Hindlimb muscle (tissue), 1 donor: ENCODE data around the gene WFDC5. TPM values are rescaled to one million over a fixed set of nuclear protein-coding genes. Genes with fewer than 3 reads are reported as not detected.
"Not testable (repeated sequence)": the region's sequence is repeated elsewhere in the genome, so short reads cannot be mapped to it uniquely, and the experiment has no call there.

ENCODE experiments used
- DNase-seq: peaks from one replicate; pipeline ENCODE4 v3.0.0-alpha.2; 2013
- polyA plus RNA-seq: library from polyadenylated mRNA; unstranded; fragments of 120-200 nt; gene quantifications from one replicate; pipeline ENCODE4 v1.2.1, GENCODE V29; 2013; ENCODE audit not compliant: insufficient read length

Gene WFDC5, protein sequence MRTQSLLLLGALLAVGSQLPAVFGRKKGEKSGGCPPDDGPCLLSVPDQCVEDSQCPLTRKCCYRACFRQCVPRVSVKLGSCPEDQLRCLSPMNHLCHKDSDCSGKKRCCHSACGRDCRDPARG
- polyA plus RNA-seq, result not detected

DNA sequence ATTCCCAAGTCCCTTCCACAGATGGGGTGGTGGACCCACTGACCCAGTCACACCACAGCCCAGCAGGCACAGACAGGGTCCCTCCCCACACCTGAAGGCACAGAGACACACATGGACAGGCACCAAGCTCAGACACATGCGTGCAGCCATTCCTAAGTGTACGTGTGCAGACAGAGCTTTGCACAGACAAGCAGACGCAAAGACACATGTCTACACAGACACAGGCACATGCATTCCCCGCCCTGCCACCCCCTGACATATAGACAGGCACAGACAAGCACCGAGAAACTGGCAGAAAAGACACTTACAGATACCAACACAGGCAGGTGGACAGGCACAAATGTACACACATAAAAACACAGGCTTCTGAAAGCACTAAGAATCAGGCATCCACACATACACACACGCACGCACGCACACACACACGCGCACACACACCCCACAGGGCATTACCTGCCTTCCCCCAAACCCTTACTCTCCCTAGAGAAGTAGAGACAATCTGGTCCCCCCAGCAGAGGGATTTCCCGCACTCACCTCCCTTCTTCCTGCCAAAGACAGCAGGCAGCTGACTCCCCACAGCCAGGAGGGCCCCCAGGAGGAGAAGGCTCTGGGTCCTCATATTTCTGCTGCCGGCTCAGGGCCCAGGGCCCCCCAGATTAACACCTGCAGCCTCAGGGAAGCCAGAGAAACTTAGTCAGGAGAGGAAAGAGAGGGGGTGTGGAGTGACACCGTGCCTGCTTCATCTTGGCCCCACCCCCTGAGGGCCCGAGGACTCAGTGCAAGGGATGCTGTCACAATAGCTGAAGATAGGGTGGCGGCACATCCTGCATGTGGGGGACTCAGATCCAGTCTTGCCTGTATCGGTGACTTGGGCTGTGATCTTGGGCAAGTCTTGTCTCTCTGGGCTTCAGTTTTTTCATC, at the start of gene WFDC5:
WFDC5 (minus strand) TSS at position 710 of the 921 bp plus-strand sequence; CDS start at position 619, 91 bp downstream.
- no peak for DNase-seq

DNA sequence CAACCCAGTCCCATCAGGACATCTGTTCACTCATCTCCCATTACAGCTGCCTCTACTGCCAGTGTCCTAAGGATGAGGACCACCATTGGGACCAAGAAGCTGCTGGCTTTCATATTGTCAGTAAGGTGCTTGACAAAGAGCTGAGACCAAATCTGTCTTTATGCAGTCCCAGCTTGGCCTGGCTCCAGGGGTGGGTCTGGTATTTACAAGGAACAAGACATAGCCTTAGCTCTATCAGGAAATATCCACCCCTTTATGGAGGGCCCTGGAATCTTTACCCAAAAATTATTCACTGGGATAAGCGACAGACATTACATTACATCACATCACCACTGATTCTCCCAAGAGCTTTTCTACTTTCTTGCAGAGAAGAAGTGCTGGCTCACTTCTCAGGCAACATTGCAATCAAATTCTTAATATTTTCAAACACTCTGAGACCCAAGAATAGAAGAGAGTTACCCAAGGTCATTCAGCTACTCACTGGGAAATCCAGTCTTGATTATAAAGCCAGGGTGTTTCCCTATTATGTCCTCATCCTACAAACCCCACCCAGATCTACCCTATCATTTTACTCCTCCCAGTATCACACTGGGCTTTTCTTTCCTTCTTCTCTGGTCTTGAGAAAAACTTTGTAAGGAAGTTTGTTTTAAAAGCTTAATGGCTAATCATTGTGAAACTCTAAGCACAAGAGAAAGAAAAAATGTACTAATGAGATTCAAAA, 48.3 kb upstream of the WFDC5 start:
- no peak for DNase-seq

DNA sequence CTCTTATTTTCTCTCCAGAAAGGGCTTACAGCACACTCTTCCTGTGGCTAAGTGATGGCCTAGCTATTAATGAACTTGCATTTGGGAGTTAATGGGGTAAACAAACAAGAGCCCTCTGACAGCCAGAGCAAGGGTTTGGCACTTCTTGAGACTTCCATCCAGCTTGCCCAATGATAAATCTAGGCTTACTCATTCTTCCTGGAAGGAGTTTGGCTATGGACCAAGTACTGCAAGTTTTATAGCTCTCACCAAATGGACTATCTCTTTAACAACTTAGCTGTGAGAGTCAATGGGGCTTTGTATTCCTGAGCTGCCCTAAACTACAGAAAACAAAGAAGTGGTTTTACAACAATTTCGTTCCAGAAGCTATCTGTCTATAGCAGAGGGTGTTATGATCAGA, 43.0 kb upstream of the WFDC5 start:
- DNase-seq, result no peak

DNA sequence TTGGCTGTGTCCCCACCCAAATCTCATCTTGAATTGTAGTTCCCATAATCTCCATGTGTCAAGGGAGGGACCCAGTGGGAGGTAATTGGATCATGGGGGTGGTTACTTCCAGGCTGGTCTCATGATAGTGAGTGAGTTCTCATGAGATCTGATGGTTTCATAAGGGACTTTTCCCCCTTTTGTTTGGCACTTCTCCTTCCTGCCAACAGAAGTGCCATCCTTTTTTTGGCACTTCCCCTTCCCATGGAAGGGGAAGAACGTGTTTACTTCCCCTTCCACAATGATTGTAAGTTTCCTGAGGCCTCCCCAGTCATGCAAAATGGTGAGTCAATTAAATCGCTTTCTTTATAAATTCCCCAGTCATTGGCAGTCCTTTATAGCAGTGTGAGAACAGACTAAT, 41.7 kb upstream of the WFDC5 start:
- DNase-seq, result no peak

DNA sequence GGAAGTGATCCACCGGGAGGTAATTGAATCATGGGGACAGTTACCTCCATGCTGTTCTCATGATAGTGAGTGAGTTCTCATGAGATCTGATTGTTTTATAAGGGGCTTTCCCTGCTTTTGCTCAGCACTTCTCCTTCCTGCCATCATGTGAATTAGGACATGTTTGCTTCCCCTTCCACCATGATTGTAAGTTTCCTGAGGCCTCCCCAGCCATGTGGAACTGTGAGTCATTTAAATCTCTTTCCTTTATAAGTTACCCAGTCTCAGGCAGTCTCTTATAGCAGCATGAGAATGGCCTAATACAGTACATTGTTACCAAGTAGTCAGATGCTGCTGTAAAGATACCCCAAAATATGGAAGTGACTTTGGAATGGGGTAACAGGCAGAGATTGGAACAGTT, 39.8 kb upstream of the WFDC5 start:
- not testable (repeated sequence) for DNase-seq

DNA sequence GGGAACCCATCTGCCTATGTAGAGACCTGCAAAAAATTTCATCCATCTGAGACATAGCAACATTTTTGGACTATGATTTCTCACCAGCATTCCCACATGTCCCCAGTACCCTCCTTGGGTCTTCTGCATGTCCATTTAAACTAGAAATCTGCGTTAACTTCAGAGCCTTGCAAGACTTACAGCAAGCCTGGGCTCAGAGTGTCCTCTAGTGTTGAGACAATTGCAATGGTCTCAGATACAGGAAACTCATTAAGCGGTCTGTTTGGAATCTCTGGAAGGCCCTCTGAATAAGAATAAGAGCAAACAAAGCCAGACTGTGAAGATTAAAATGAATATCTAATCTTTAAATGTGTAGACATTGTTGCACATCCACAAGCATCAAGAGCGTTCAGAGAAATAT, 39.2 kb upstream of the WFDC5 start:
- no peak for DNase-seq

DNA sequence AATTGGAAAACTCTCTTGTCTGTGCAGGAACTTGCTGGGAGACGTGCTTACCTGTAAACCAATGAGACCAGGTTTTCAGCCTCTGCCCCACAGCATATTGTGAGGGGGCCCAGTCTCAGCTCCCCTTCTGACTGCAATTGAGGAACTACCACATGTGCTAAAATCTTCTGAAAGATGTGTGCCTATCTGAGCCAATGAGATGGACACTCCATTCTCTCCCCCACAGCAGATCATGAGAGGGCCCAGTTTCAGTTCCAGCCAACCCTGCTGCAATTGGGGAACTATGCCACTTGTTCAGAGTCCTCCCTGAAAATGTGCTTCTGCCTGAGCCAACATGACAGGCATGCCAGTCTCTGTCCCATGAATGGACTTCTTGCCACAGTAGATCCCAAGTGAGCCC, 38.8 kb upstream of the WFDC5 start:
- peak; percentile 19 for DNase-seq

DNA sequence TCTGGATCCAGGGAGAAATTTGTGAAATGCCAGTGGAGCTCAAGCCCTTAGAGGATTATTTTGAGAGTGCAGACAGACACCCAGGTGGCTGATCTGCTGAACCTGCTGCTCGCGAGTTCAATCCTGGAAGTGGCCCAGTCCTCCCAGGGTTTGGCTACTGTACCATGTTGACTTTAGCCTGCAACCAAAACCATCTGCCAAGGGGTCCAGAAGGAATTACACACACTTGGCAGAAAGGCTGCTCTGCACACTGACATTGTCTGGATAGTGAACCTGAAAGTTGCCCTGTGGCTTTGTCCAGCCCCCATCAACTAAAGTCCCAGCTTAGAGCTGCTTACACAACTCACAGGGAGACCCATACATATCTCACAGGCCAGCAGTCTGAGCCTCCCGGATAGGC, 38.2 kb upstream of the WFDC5 start:
- no peak for DNase-seq

DNA sequence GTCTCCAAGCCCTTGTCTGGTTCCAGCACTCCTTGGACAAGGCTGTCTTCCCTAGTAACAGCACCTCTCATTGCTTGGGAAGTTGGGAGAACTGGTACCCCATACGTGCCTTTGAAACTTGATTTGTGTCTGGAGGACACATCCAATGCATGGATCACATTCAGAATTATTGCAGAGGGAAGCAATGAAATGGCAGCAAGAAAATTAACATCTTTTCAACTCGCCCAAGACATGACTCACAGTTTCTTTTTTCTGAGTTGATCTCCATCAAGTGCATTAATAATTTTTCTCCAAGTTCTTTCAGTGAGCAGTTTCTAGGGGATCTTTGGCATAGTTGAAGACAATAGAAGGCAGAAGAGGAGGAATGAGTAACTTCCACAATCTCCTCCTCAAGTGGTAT, 37.4 kb upstream of the WFDC5 start:
- DNase-seq, result no peak

DNA sequence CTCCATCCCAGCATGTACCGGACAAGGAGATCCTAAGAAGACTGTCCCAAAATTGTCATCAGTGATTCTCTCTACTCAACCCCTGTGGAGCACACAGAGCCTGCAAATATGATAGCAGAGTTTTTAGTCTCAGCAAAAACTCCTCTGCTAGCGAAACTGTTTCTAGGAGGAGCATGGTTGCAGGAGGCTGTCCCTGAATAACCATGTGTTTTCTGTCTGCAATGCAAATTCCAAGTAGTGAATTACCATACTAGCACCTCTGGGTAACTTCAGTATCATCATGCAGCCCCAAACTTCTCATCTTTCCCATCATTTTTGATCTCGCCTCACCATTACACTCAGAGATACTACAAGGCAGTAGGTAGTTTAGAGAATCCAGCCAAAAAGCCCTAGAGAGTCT, 34.1 kb upstream of the WFDC5 start:
- no peak for DNase-seq

DNA sequence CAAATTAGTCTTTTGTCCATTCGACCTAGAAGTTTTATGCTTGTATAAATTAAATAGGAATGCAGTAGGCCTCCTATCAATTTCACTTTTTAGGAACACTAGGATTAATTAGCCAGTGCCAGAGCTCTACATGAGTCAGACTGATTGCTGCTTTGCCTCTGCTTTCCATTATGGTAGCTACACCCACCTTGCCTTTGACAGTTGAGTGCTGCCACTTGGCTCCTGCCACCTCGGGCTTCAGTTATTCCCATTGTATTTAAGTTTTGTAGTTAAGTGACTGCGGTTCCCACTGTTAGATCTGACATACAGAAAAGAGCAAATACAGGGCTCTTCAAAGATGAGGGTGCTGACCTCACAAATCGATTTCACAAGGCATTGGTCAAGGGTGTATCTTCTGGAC, 25.9 kb upstream of the WFDC5 start:
- no peak for DNase-seq

DNA sequence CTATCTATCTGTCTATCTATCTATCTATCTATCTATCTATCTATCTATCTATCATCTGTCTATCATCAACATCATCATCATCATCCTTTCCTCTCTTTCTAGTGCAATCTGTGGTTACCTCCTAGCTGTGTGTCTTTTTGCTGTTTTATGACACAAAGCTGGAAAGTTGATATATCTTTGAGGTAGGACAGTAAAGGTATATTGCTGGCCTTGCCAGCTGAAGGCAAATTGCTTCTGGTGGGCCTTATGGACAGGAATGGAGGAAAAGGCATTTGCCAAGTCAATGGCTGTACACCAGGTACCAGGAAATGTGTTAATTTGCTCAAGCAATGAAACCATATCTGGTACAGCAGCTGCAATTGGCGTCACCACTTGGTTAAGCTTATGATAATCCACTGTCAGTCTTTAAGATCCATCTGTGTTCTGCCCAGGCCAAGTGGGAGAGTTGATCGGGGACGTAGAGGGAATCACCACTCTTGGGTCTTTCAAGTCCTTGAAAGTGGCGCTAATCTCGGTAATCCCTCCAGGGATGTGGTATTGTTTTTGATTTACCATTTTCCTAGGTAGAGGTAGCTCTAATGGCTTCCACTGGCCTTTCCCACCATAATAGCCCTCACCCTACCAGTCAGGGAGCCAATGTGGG, 24.9 kb upstream of the WFDC5 start:
- not testable (repeated sequence) for DNase-seq

DNA sequence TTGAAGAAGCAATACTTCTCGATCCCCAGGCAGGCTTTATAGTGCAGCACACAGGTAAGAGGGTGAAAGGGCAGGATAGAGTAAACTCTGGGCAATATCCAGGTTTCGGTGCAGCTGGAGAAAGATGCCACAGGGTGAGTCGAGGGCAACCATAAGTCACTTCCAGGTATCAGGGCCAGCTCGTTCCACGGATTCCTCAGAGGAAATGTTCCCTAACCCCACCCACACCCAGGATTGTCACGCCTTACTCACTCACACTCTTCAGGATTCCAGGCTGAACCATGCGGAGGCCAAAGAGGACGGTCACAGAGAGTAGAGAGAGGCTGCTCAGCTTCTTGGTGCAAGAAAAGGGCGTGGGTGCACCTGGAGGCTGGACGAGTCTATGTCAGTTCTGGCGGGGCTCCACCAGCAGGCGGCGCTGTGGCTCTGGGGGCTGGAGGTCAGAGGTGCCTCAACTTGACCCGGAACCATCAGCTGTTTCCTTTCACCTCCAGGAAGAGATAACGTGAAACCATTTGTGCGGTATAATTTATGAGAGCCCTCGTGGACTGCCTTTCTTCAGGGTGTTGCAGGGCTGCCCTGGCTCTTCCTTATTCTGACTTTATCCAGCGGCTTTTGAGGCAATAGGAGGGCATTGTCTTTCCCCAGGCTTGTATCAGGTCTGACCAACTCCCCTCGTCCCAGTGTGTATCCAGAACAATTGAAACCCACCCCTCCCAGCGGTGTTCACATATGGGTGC, 23.8 kb upstream of the WFDC5 start:
- DNase-seq, result no peak

DNA sequence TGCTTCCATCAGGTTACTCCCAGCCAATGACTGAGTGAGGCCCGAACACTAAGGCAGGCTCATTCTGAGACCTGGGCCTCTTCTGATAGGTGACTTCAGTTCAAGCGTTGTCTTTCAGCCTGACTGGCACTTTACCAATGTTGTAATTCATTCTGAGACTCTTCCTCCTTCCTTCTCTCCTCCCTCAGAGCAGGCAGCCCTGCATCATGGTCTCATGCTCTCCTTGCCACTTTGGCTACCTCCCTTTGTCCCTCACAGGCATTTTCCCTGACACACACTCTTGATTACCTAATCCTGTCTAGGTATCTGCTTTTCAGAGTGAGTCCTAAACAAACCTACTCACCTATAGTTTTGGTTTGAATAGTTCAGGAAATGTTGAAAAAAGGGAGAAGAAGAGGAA, 21.9 kb upstream of the WFDC5 start:
- DNase-seq, result no peak

DNA sequence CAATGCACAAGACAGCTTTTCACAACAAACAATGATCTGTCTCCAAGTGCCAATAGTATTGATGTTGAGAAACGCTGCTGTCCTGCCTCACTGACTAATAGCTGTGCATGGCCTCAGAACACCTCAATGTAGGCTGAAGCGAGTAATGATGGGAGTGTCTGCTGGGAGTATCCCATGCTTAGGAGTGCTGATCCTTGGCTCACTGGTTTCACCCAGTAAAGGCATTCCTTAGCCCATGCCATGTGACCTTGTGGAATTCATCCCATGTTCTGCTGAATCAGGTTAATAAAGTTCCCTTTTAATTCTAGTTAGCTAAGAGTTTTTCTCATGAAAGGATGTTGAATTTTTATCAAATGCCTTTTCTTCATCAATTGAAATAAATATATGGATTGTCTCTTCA, 13.1 kb upstream of the WFDC5 start:
- DNase-seq, result no peak

DNA sequence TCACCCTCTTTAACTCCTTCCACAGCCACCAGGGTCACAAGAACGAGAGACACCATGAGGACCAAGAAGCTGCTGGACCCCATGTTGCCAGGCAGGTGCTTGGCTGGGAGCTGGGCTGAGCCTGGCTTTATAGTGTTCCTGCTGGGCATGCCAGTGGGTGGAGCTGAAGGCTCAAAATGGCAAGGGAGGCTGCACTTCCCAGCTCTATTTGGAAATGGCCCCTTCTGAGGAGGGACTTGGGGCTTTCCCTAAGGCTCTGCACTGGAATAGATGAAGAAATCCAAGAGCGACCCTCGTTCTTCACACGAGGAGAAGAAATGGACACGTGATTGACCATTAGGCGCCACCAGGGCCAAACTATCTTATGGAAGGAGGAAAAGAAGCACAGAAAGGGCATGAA, 9.4 kb upstream of the WFDC5 start, which contains the start of gene WFDC12:
WFDC12 (minus strand) TSS at position 101 of the 400 bp plus-strand sequence; CDS start at position 83, 18 bp downstream.
- DNase-seq, result no peak

DNA sequence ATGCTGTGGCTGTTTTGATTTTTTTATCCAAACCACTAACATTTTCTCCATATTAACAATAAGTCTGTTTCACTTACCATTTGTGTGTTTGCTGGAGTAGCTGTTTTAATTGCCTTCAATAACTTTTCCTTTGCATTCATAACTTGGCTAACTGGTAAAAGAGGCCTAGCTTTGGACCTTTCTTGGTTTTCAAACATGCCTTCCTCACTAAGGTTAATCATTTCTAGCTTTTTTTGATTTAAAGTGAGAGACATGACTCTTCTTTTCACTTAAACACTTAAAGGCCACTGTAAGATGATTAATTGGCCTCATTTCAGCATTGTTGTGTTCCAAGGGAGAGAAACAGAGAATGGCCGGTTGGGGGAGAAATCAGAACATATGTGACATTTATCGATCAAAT, 6.4 kb upstream of the WFDC5 start:
- DNase-seq, result no peak

DNA sequence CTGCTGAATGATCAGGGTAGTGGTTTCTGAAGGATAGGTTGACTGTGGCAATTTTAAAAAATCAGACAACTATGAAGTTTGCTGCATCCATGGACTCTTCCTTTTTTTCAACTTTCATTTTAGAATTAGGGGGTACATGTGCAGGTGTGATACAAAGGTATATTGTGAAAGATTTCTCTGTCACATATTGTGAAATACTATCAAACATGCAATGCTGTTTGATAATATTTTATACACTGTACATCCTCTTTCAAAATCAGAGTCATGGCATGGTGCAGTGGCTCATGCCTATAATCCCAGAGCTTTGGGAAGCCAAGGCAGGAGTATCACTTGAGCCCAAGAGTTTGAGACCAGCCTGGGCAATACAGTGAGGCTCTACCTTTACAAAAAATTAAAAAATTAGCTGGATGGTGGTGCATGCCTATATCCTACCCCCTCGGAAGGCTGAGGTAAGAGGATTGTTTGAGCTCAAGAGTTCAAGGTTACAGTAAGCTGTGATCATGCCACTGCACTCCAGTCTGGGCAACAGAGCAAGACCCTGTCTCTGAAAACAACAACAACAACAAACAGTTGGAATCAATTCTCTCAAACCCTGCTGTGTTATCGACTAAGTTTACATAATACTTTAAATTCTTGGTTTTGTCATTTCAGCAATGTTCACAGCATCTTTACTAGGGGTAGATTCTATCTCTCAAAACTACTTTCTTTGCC, 4.7 kb upstream of the WFDC5 start:
- no peak for DNase-seq

DNA sequence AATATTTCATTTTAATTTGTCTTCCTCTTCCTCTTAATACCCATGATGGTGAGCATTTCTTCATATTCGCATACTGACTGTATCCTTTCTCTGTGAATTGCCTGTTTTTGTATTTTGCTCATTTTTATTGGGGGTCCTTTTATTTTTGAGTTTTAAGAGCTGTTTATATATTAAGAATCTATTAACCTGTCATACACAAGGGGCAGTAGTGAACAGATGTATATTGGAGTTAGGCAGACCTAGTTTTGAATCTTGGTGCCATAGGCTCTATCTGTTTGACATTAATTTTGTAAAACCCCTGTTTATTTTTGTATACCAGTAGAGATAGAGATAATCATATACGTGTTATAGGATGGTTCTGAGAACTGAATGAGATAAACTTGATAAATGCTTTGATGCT, 3.1 kb upstream of the WFDC5 start:
- DNase-seq, result no peak

DNA sequence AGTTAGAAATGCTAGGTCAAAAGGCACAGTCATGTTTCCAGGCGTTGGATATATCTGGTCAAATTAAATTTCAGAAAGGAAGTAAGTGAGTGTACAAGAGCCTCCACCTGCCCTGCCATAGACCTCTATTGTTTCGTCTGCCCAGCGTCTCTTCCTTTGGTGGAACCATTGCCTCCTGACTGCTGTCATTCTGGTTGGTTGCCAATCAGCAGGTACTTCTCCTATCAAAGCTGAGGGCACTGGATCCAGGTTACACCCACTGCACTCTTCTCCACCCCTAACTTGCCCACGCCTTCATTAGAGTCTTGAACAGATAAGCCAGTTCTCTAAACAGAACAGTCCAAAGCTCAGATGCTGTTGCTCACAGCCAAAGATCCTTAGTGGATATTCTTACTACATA, 2.6 kb upstream of the WFDC5 start:
- DNase-seq, result no peak

DNA sequence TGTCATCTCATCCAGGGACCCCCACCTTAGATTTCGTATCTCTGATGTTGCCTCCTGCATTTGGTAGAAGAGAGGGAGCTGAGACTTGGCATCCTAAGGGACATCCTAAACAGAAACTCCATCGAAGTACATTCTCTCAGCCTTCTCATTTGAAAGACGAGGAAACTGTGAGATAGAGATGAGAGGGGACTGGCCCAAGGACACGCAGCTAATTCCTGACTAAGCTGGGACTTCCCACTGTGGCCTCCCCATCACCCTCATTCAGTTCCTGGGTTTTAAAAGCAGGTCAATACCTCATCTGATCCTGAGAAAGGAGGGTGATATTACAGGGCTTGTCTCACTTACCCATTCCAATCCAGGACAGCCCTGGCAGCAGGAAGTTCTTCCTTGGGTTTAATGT, 855 bp upstream of the WFDC5 start:
- no peak for DNase-seq

DNA sequence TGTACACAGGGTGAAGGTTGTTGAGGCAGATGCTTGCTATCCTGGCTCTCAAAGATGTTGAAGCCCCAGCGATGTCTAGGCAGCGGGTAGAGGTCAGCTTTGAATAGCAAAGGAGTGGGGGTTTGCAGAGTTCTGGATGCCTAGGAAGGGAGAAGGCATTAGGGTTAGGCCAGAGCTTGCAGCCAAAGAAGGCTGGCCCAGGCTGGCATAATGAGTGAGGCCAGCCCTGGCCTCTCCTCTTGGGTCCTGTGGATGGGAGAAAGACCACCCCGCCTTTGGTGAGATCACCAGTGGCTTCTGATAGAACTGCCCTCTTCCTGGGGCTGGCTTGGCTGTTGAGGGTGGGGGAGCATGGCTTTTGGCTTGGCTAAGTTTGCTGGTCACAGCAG, 406 bp upstream of the WFDC5 start:
- DNase-seq, result no peak
